Measurements from ENCODE around the gene LIFR. TPM values are rescaled to one million over a fixed set of nuclear protein-coding genes. Genes with fewer than 3 reads are reported as not detected.

The LIFR gene
- total RNA-seq, 1 experiment from 2014 or later = 10.4 TPM

- Histone ChIP-seq H3F3A (ENCODE audit: low read length, unreplicated experiment) (no peaks in the 10 kb centered on the region), H3K4me2 (ENCODE audit: low read length) (no peak overlapping the region), H3K4me1 (ENCODE audit: insufficient read depth, low read length) (no peaks in the 10 kb centered on the region), H3K9me3 (ENCODE audit: low read length) (no peaks in the 10 kb centered on the region), H3K79me2 (ENCODE audit: low read length) (no peaks in the 10 kb centered on the region), H3K9ac (ENCODE audit: low read length) (no peak overlapping the region), H3K36me3 (ENCODE audit: low read depth, low read length) (no peaks in the 10 kb centered on the region), H3K27ac (ENCODE audit: low read length) (no peak overlapping the region), H3K27me3 (ENCODE audit: low read length) (no peaks in the 10 kb centered on the region), H3K9me2 (replicated peaks; ENCODE audit: low read length) (no peaks in the 10 kb centered on the region), H4K20me1 (ENCODE audit: low read length) (no peaks in the 10 kb centered on the region), H3K4me3 (ENCODE audit: low read length) (no peak overlapping the region), H2AFZ (ENCODE audit: low read length) (no peak overlapping the region)
- ATAC-seq (no peak), DNase-seq (no peak)
- intact Hi-C loops (cut with micrococcal nuclease) = no loop called here
- ChIA-PET CTCF (no interaction called here), POLR2A (ENCODE audit: unreplicated experiment) (no interaction called here)
- no TSS peak for BruUV-seq (replicated peaks)
- TF ChIP-seq CTCF (conservative IDR thresholded peaks at IDR 0.05; ENCODE audit: low read depth, low read length) (no peak), EZH2 (IDR thresholded peaks at IDR 0.05; ENCODE audit: low read length, unreplicated experiment) (no peak), EZH2phosphoT487 (IDR thresholded peaks at IDR 0.05; ENCODE audit: borderline replicate concordance, low read length) (no peak)
Measured at GRCh38 chr5:38527475-38527874, 29.0 kb downstream of the LIFR start.

- H3K27ac ChIP-seq (ENCODE audit: low read length) = no peak overlapping the region
- BruUV-seq (replicated peaks) = no TSS peak
- H3K27me3 ChIP-seq (ENCODE audit: low read length) = no peaks in the 10 kb centered on the region
- CTCF ChIA-PET = no interaction called here
- TF ChIP-seq EZH2phosphoT487 (IDR thresholded peaks at IDR 0.05; ENCODE audit: borderline replicate concordance, low read length) = no peak
- no peak for TF ChIP-seq CTCF (conservative IDR thresholded peaks at IDR 0.05; ENCODE audit: low read depth, low read length)
- no peak for TF ChIP-seq EZH2 (IDR thresholded peaks at IDR 0.05; ENCODE audit: low read length, unreplicated experiment)
- H3K9me2 ChIP-seq (replicated peaks; ENCODE audit: low read length) = no peaks in the 10 kb centered on the region
- H2AFZ ChIP-seq (ENCODE audit: low read length) = no peak overlapping the region
- no peaks in the 10 kb centered on the region for H4K20me1 ChIP-seq (ENCODE audit: low read length)
- ATAC-seq (no peak), DNase-seq (no peak)
- no peaks in the 10 kb centered on the region for H3K9me3 ChIP-seq (ENCODE audit: low read length)
- H3K36me3 ChIP-seq (ENCODE audit: low read depth, low read length) = no peaks in the 10 kb centered on the region
- no peaks in the 10 kb centered on the region for H3F3A ChIP-seq (ENCODE audit: low read length, unreplicated experiment)
- H3K4me1 ChIP-seq (ENCODE audit: insufficient read depth, low read length) = no peaks in the 10 kb centered on the region
- H3K4me2 ChIP-seq (ENCODE audit: low read length) = no peak overlapping the region
- no peak overlapping the region for H3K4me3 ChIP-seq (ENCODE audit: low read length)
- intact Hi-C loops (cut with micrococcal nuclease) = no loop called here
- no peak overlapping the region for H3K9ac ChIP-seq (ENCODE audit: low read length)
- POLR2A ChIA-PET (ENCODE audit: unreplicated experiment) = no interaction called here
- no peaks in the 10 kb centered on the region for H3K79me2 ChIP-seq (ENCODE audit: low read length)
Measured at GRCh38 chr5:38524022-38524421, 32.4 kb downstream of the LIFR start.

GRCh38 chr5:38519476-38519875 is 37.0 kb downstream of the LIFR start:
- no peak overlapping the region for H3K4me2 ChIP-seq (ENCODE audit: low read length)
- ChIA-PET POLR2A (ENCODE audit: unreplicated experiment) (no interaction called here), CTCF (no interaction called here)
- H3K27ac ChIP-seq (ENCODE audit: low read length) = no peak overlapping the region
- no peaks in the 10 kb centered on the region for H3K36me3 ChIP-seq (ENCODE audit: low read depth, low read length)
- BruUV-seq (replicated peaks) = no TSS peak
- H3K9ac ChIP-seq (ENCODE audit: low read length) = no peak overlapping the region
- no peak for ATAC-seq
- intact Hi-C loops (cut with micrococcal nuclease) = no loop called here
- H2AFZ ChIP-seq (ENCODE audit: low read length) = no peak overlapping the region
- H3F3A ChIP-seq (ENCODE audit: low read length, unreplicated experiment) = no peaks in the 10 kb centered on the region
- no peaks in the 10 kb centered on the region for H3K79me2 ChIP-seq (ENCODE audit: low read length)
- H3K27me3 ChIP-seq (ENCODE audit: low read length) = no peaks in the 10 kb centered on the region
- H3K4me1 ChIP-seq (ENCODE audit: insufficient read depth, low read length) = no peaks in the 10 kb centered on the region
- no peak overlapping the region for H3K4me3 ChIP-seq (ENCODE audit: low read length)
- H3K9me3 ChIP-seq (ENCODE audit: low read length) = no peaks in the 10 kb centered on the region
- TF ChIP-seq EZH2phosphoT487 (IDR thresholded peaks at IDR 0.05; ENCODE audit: borderline replicate concordance, low read length) (no peak), EZH2 (IDR thresholded peaks at IDR 0.05; ENCODE audit: low read length, unreplicated experiment) (no peak)
- no peaks in the 10 kb centered on the region for H3K9me2 ChIP-seq (replicated peaks; ENCODE audit: low read length)
- no peak for DNase-seq
- no peaks in the 10 kb centered on the region for H4K20me1 ChIP-seq (ENCODE audit: low read length)

Measured in PC-3 (cell line).